H1 (cell line): ENCODE data around the gene NRXN3. TPM values are rescaled to one million over a fixed set of nuclear protein-coding genes. Genes with fewer than 3 reads are reported as not detected.

Experiments
- CTCF ChIA-PET: fragments of 300-600 bp; sonication (Branson Sonifier 250); formaldehyde crosslinking; loops from one replicate; lab custom pipeline; 2021; ENCODE audit not compliant: partially characterized antibody; lab: Charles Lee
- POLR2A ChIA-PET: fragments of 300-600 bp; sonication (Branson Sonifier 250); formaldehyde crosslinking; loops from one replicate; lab custom pipeline; 2021; ENCODE audit warnings: inconsistent platforms; ENCODE audit not compliant: partially characterized antibody; lab: Charles Lee
- DNase-seq, 2 experiments: peaks; one replicate each; pipeline versions ENCODE4 v3.0.0 to v3.0.0-alpha.2; 2010 to 2022; ENCODE audit warnings: low spot score in 2 of 2, low read depth in 1 of 2, mixed read lengths in 1 of 2
- FAIRE-seq: peaks from 2 replicates; lab custom pipeline; 2011; peaks lifted over from hg19 to GRCh38; lab: Jason Lieb, UNC
- H2AFZ ChIP-seq: 2 replicates; pipeline ENCODE4 v1.8.1; 2012; ENCODE audit warnings: low read length, inconsistent platforms
- H2AK5ac ChIP-seq: 2 replicates; pipeline ENCODE4 v1.6.1; 2013; ENCODE audit warnings: low read depth, low read length
- H2BK120ac ChIP-seq: replicated peaks from 2 replicates; pipeline ENCODE3; 2013; ENCODE audit warnings: low read depth, low read length, inconsistent platforms
- H2BK12ac ChIP-seq: 2 replicates; pipeline ENCODE4 v1.6.1; 2013; ENCODE audit warnings: low read depth, low read length
- H2BK15ac ChIP-seq: 2 replicates; pipeline ENCODE4 v1.6.1; 2013; ENCODE audit warnings: low read length
- H2BK20ac ChIP-seq: 2 replicates; pipeline ENCODE4 v1.6.1; 2013; ENCODE audit warnings: low read length
- H2BK5ac ChIP-seq: 2 replicates; pipeline ENCODE4 v1.6.1; 2013; ENCODE audit warnings: low read depth, low read length
- H3K14ac ChIP-seq: 2 replicates; pipeline ENCODE4 v1.6.1; 2013; ENCODE audit warnings: inconsistent platforms; ENCODE audit not compliant: insufficient read length
- H3K18ac ChIP-seq: 2 replicates; pipeline ENCODE4 v1.6.1; 2013; ENCODE audit warnings: low read length; ENCODE audit errors: extremely low read depth
- H3K23ac ChIP-seq: 2 replicates; pipeline ENCODE4 v1.6.1; 2013; ENCODE audit warnings: inconsistent platforms; ENCODE audit not compliant: insufficient read length
- H3K23me2 ChIP-seq: 2 replicates; pipeline ENCODE4 v1.6.1; 2013; ENCODE audit warnings: low read depth, low read length
- H3K27ac ChIP-seq: 2 replicates; pipeline ENCODE4 v1.6.1; 2011; ENCODE audit warnings: low read depth, low read length, inconsistent platforms
- H3K27me3 ChIP-seq, 4 experiments: replicated peaks in 1 of 4; 1 replicate in 1 of 4; 2 replicates in 3 of 4; pipeline versions ENCODE4 v1.6.1 to v1.8.1; 2011 to 2013; ENCODE audit warnings: low read length in 3 of 4, mild to moderate bottlenecking in 3 of 4, inconsistent platforms in 2 of 4, mixed read lengths in 2 of 4, moderate library complexity in 1 of 4; ENCODE audit not compliant: control insufficient read depth in 3 of 4, insufficient read depth in 3 of 4; ENCODE audit errors: extremely low read depth in 1 of 4
- H3K36me3 ChIP-seq, 4 experiments: 2 replicates each; pipeline versions ENCODE4 v1.6.1 to v1.8.1; 2011 to 2013; ENCODE audit warnings: mild to moderate bottlenecking in 4 of 4, low read length in 3 of 4, moderate library complexity in 2 of 4, control low read depth in 1 of 4, inconsistent platforms in 1 of 4; ENCODE audit not compliant: insufficient read depth in 4 of 4, control insufficient read depth in 2 of 4
- H3K4ac ChIP-seq: replicated peaks from 2 replicates; pipeline ENCODE3; 2013; ENCODE audit warnings: low read length, low read depth, mixed read lengths, inconsistent platforms; ENCODE audit not compliant: insufficient read length
- H3K4me1 ChIP-seq, 4 experiments: replicated peaks in 1 of 4; 1 replicate in 1 of 4; 2 replicates in 3 of 4; pipeline versions ENCODE4 v1.6.1 to v1.8.1; 2011 to 2013; ENCODE audit warnings: low read length in 3 of 4, inconsistent platforms in 2 of 4, mixed read lengths in 1 of 4; ENCODE audit not compliant: insufficient read depth in 4 of 4, control insufficient read depth in 3 of 4
- H3K4me2 ChIP-seq, 2 experiments: 2 replicates each; pipeline versions ENCODE4 v1.6.1 to v1.8.1; 2011 to 2013; ENCODE audit warnings: low read depth in 2 of 2, low read length in 2 of 2, control low read depth in 1 of 2, inconsistent platforms in 1 of 2, mild to moderate bottlenecking in 1 of 2; ENCODE audit not compliant: insufficient read depth in 1 of 2
- H3K4me3 ChIP-seq, 4 experiments: fragments of 200-600, 300-600 bp in 1 of 4; sonication (generic), shearing (Covaris generic), sonication (Bioruptor Twin) in 1 of 4; 2 replicates each; pipeline versions ENCODE4 v1.5.1 to v1.8.1; 2011 to 2016; ENCODE audit warnings: low read length in 4 of 4, low read depth in 3 of 4, control low read depth in 2 of 4, inconsistent platforms in 2 of 4, mild to moderate bottlenecking in 2 of 4, mixed read lengths in 1 of 4, moderate library complexity in 1 of 4; ENCODE audit not compliant: insufficient read depth in 2 of 4; ENCODE audit errors: extremely low read depth in 1 of 4
- H3K56ac ChIP-seq: replicated peaks from 2 replicates; pipeline ENCODE3; 2013; ENCODE audit warnings: low read depth, mild to moderate bottlenecking, mixed read lengths, low read length, inconsistent platforms; ENCODE audit not compliant: insufficient read length
- H3K79me1 ChIP-seq: 2 replicates; pipeline ENCODE4 v1.6.1; 2013; ENCODE audit warnings: low read depth, low read length, control low read depth
- H3K79me2 ChIP-seq, 2 experiments: 2 replicates each; pipeline versions ENCODE4 v1.6.1 to v1.8.1; 2012 to 2013; ENCODE audit warnings: low read length in 2 of 2, mild to moderate bottlenecking in 2 of 2, inconsistent platforms in 1 of 2; ENCODE audit not compliant: insufficient read depth in 2 of 2, control insufficient read depth in 1 of 2
- H3K9ac ChIP-seq, 4 experiments: replicated peaks in 1 of 4; 1 replicate in 1 of 4; 2 replicates in 3 of 4; pipeline versions ENCODE4 v1.6.1 to v1.8.1; 2011 to 2013; ENCODE audit warnings: low read depth in 3 of 4, low read length in 3 of 4, control low read depth in 2 of 4, mild to moderate bottlenecking in 2 of 4, moderate library complexity in 2 of 4, inconsistent platforms in 1 of 4; ENCODE audit errors: extremely low read depth in 1 of 4
- H3K9me3 ChIP-seq, 2 experiments: 2 replicates each; pipeline versions ENCODE4 v1.6.1 to v1.8.1; 2012 to 2013; ENCODE audit warnings: mild to moderate bottlenecking in 2 of 2, moderate library complexity in 2 of 2, control low read depth in 1 of 2, inconsistent platforms in 1 of 2, low read depth in 1 of 2, low read length in 1 of 2, mixed read lengths in 1 of 2; ENCODE audit not compliant: insufficient read depth in 2 of 2
- H4K20me1 ChIP-seq, 2 experiments: replicated peaks in 1 of 2; 2 replicates each; pipeline versions ENCODE3 to v1.8.1; 2011 to 2013; ENCODE audit warnings: inconsistent platforms in 2 of 2, low read length in 2 of 2, mild to moderate bottlenecking in 1 of 2; ENCODE audit not compliant: insufficient read depth in 2 of 2, control insufficient read depth in 1 of 2
- H4K5ac ChIP-seq: 2 replicates; pipeline ENCODE4 v1.6.1; 2013; ENCODE audit warnings: low read length, low read depth, mixed read lengths, inconsistent platforms; ENCODE audit not compliant: insufficient read length
- H4K8ac ChIP-seq: 2 replicates; pipeline ENCODE4 v1.8.0; 2013; ENCODE audit warnings: mild to moderate bottlenecking, moderate library complexity, low read length, inconsistent platforms; ENCODE audit not compliant: insufficient read depth; ENCODE audit errors: extremely low read depth
- H4K91ac ChIP-seq: replicated peaks from 2 replicates; pipeline ENCODE3; 2013; ENCODE audit warnings: low read length, mixed read lengths, inconsistent platforms; ENCODE audit not compliant: insufficient read length
- ATF3 ChIP-seq: IDR thresholded peaks from 2 replicates; pipeline ENCODE4 v1.6.1; 2011; ENCODE audit warnings: low read depth, mild to moderate bottlenecking, low read length; ENCODE audit not compliant: insufficient read depth
- BCL11A ChIP-seq, 2 experiments: IDR thresholded peaks; one replicate each; pipeline ENCODE4 v1.6.1; 2011; ENCODE audit warnings: low read depth in 2 of 2, low read length in 2 of 2, mild to moderate bottlenecking in 2 of 2
- TCF12 ChIP-seq: IDR thresholded peaks from 2 replicates; pipeline ENCODE4 v1.6.1; 2011; ENCODE audit warnings: low read depth, mild to moderate bottlenecking, low read length
- WGBS, 2 experiments: shearing (Covaris generic) in 1 of 2; methylation state at CpG; one replicate each; pipeline versions ENCODE4 v1.1.6 to v1.1.7; 2013 to 2015; ENCODE audit warnings: low lambda C conversion rate in 2 of 2, mixed read lengths in 2 of 2, inconsistent platforms in 1 of 2, low coverage in 1 of 2, missing lambda C conversion rate in 1 of 2; ENCODE audit not compliant: insufficient replicate concordance in 2 of 2, insufficient coverage in 1 of 2, insufficient read length in 1 of 2; ENCODE audit errors: extremely low coverage in 1 of 2, missing lambda C conversion rate in 1 of 2; 5-methylcytosine and 5-hydroxymethylcytosine counted together
- polyA plus RNA-seq, 7 experiments: library from polyadenylated mRNA; depleted of rRNA in 3 of 7; stranded (reverse) in 5 of 7; unstranded in 2 of 7; fragments of >200 nt in 5 of 7; fragments of 200-250 nt in 2 of 7; gene quantifications; 1 replicate in 5 of 7; 2 replicates in 1 of 7; 4 replicates in 1 of 7; pipeline versions ENCODE4 v1.2.1 to v1.2.3, GENCODE V29; 2011 to 2013; ENCODE audit warnings: missing spikeins in 2 of 7, mixed read lengths in 2 of 7
- total RNA-seq: library from RNA; stranded (reverse); fragmentation: NEBNext Ultra II Directional; extraction: Animal tissue kit (Norgen Biotek cat#: 25700); gene quantifications from 2 replicates; pipeline ENCODE4 v1.2.1, GENCODE V29; 2021

The NRXN3 gene
- total and polyA plus RNA-seq, 2 of the 8 experiments (the other 6 are each of a cell fraction or from before 2014, with no cell fraction given), result 2.6 to 4.1 TPM

- Histone ChIP-seq H2AFZ (no peak overlapping the region), H3K23ac (no peak overlapping the region), H2BK120ac (no peak overlapping the region), H3K4me1 (peaks cover 0 to 8% (median 2%) of the 10 kb centered on the region in 4 experiments; a peak in 3 of 7 replicates), H4K91ac (no peak overlapping the region), H2BK15ac (no peak overlapping the region), H3K56ac (no peak overlapping the region), H3K9me3 (no peaks in the 10 kb centered on the region), H3K18ac (no peak overlapping the region), H4K5ac (no peak overlapping the region), H3K36me3 (no peaks in the 10 kb centered on the region), H4K20me1 (no peaks in the 10 kb centered on the region), H3K27ac (no peak overlapping the region), H2BK20ac (no peak overlapping the region), H3K9ac (no peak overlapping the region), H3K79me2 (no peaks in the 10 kb centered on the region), H3K4me2 (no peak overlapping the region), H3K23me2 (no peaks in the 10 kb centered on the region), H3K4me3 (no peak overlapping the region), H4K8ac (no peak overlapping the region), H3K79me1 (no peaks in the 10 kb centered on the region), H2BK12ac (no peak overlapping the region), H3K14ac (no peak overlapping the region), H3K27me3 (no peaks in the 10 kb centered on the region), H2BK5ac (no peak overlapping the region), H3K4ac (no peak overlapping the region), H2AK5ac (no peak overlapping the region)
- WGBS, 2 experiments, result 87% methylated on average over 2 of the region's 2 CpGs; no CpG with 5 or more reads in 1 of the 2 experiments
- no peak for DNase-seq
- TF ChIP-seq ATF3 (no peak), TCF12 (no peak), BCL11A (IDR thresholded peaks at IDR 0.05; ENCODE audit: low read depth in 2 of 2, low read length in 2 of 2) (no peak)
- POLR2A ChIA-PET, result no interaction called here
- no peak for FAIRE-seq
- CTCF ChIA-PET, result interaction anchor here (0.9 kb wide), 1 partner anchor 17 kb away, joined by 3 read pairs; no protein-coding TSS in a partner anchor
Observed at GRCh38 chr14:79412822-79413221, 1242.6 kb downstream of the NRXN3 start.
